HG02870 (cell line): ENCODE results near the gene CXCL3.

ENCODE experiments used
- ATAC-seq: cut with Tn5 transposase; IDR thresholded peaks from one replicate; pipeline ENCODE4 v1.9.1; 2021; ENCODE audit warnings: mild to moderate bottlenecking, moderate library complexity; ENCODE audit not compliant: unreplicated experiment

The CXCL3 gene

DNA sequence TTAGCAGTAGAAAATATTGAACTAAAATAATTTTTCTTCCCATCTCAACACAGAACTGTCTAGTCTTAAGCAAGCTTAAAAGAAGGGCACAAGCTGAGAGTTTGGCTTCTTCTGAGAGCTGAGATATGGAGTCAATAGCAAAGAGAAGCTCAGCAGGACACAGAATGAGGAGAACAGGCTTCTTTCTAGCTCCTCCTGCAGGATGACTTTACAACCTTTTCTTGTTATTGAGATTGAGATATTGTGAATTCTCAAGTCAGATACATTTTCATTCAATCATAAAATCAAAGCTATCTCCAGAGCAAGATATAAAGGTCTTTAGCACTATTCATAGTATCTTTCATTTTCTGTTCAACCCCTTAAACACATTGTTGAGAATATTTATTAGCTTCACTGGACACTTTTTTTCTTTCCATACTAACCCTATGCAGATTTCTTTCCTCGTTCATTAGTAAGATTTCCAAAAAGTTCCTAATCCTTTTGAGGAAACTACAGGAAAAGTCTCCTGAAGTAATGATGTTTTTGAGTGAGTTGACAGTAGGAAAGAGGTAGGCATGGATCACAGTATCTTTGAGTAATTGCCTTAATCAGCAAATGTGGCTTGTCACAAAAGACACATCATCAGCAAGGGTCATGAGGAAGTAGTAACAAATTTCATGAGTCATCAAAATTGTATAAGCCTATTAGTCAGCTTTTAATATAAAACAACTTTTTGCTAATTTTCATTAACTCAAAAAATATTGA lies 17.8 kb upstream of the CXCL3 start:
- ATAC-seq: no peak

DNA sequence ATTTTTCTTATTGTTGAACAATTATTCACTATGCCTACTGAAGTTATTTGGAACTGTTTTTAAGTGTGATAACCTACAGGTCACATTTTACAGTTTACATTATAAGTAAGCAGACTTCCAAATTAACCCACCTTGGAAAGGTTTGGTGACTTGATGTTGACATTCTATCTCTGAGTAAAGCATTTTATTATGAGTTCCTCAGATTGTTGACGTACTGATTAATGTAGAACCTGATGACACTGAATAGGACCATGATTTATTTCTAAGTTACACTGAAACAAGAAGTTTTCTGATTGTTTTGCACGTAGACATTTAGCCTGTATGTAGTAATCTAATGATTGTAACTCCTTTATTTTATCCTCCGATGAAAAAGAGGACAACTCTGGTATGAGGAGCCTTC lies 17.0 kb upstream of the CXCL3 start:
- no peak for ATAC-seq

DNA sequence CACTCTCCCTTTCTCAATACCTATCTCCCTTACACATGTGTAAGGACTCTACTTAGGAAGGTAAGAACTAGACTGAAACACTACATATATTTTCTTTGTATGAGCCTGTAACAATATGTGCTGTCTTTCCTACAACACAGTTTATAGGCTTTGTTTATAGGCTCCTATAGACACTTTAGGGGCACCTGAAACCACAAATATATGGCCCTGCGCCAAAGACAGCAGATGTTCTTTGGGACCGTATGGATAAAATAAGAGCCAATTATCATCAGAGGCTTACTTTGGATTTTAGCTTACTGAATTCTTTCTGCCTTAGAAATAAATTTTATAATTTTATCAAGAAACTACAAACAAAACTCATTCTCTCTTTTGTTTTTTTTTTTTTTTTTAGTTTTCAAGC lies 16.6 kb upstream of the CXCL3 start:
- ATAC-seq: no peak

DNA sequence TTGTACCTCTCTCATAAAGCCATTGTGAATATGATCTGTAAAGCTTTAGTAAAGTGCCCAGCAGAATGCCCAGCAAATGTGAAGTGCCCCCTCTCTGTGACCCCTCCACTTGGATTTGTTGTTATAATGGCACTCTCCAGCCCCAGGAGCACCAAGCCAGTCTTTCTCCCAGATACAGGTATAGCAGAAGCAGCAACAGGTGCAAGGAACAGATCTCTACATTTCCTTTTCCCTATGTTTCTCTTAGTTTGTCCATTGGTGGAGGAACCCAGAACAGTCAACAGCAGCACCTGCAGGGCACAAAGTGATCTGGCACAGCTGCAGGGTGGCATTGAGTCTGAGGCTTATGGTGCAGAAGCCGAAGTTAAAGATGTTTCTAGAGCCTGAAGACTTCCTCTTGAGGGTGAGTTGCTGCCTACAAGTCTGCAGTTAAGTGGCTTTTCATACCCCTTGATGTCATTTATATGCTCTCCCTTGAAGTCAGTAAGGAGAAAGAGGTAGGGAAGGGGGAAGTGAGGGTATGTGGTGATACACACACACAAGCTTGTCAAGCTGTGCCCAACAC lies 16.1 kb upstream of the CXCL3 start:
- no peak for ATAC-seq

DNA sequence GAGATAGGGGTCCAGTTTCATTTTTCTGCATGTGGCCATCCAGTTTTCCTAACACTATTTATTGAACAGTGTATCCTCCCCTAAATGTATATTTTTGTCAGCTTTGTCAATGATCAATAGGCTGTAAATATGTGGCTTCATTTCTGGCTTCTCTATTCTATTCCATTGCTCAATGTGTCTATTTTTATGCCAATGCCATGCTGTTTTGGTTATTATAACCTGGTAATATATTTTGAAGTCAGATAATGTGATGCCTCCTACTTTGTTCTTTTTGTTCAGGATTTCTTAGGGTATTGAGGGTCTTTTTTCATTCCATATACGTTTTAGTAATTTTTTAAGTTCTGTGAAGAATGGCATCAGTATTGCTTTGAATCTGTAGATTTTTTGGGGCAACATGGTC lies 8.7 kb upstream of the CXCL3 start:
- ATAC-seq: no peak

DNA sequence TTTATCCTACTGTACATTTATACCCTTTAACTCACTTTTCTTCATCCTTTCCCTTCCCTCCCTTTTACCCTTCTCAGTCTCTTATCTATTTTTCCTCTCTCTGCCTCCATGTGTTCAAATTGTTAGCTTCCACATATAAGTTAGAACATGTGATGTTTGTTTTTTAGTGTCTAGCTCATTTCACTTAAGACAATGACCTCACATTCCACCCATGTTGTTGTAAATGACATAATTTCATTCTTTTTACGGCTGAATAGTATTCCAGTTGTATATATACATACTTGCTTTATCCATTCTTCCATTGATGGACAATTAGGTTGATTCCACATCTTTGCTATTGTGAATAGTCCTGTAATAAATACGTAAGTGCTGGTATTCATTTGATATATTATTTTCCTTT lies 7.3 kb upstream of the CXCL3 start:
- no peak for ATAC-seq

DNA sequence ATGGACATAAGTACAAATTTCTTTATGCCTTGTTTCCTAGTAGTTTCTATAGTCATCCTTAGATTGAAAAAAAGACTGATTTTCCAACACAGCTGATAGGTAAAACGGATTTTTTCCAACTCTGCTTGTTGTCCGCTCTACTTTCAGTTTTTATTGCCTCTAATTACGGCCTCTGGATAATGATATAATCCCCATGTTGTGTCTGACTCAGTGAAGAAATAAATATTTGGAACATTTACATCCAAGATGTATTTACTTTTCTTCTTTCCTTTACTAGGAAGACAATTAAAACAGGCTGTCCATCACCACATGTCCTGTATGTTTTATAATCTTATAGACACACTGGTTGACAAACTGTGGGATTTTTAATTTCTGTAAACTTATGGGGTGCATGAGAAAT lies 6.8 kb upstream of the CXCL3 start:
- ATAC-seq: no peak

DNA sequence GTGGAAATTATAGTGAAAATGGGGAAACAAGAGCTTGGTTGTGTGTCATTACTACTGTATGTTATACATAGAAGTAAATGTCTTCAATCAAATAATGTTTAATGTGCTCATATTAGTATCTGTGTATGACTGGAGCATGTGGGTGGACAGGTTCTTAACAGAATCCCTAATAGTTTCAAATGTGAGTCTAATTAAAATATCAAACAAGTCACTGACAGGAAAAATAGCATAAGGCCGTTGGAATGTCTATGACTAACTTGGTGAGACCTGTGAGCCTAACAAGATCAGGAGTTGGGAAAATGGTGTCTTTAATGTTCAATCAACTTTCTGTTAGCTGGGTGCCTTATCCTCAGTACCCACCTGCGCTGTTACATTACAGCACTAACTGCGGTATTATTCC lies 6.2 kb upstream of the CXCL3 start:
- no peak for ATAC-seq

DNA sequence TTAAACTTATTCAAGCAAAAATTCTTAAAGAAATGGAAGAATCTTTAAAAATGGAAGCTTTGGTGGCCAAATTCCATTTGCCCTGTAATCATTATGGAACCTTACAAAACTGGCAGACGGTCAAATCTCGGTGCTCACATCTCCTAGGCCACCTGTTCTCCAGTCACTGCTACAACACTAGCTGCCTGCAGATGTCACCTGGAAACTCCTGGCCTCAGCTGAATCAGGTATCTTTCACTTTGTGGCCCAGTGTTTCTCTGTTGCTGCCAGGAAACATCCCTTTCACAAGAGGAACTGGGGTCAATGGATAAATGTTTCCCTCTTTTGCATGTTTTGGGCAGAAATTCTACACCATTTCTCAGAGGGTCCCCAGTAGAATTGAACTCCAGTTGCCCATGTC lies 4.2 kb upstream of the CXCL3 start:
- ATAC-seq: no peak

DNA sequence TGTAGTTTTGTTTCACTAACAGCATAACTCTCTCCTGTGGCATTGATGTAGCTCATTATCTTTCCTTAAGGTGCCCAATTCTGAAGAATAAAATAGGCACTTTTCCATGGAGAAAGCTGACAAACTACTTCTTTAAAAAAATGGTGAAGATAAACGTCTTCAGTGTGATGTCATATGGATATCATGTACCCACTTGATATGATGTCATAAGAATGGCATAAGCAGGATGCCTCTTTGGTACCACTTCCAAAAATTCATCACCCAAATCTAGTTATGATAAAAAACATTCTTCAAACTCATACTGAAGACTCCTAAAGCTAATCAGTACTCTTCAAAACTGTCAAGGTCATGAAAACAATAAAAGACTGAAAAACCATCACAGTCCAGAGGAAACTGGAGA lies 2.9 kb upstream of the CXCL3 start:
- ATAC-seq: no peak

DNA sequence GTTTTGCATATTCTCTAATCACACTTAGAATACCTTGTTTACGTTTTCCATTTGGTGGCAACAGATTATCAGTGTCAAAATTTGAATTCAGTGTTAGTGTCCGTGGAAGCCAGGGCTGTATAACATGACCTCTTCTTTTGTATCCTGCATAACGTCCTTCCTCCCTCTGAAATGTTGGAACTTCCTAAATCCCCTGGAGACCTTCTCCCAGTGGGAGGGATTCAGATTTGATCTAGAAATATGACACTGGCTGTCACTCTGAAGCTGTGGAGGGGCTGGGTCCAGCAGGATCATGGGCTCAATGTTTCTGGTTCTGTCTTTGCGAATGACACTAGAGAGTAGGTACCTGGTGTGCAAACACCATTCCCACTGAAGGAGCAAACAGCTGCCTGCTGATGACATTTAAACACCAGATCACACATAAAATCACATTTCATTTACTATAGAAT lies 850 bp upstream of the CXCL3 start:
- no peak for ATAC-seq

DNA sequence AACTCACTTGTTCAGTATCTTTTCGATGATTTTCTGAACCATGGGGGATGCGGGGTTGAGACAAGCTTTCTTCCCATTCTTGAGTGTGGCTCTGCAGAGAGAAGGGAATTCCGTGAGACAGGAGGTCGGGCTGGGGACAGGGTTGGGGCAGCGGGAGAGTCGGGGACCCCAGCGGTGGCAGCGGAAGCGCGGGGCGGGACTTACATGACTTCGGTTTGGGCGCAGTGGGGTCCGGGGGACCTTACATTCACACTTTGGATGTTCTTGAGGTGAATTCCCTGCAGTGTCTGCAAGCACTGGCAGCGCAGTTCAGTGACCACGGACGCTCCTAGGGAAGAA lies 434 bp downstream of the CXCL3 start:
- no peak for ATAC-seq

DNA sequence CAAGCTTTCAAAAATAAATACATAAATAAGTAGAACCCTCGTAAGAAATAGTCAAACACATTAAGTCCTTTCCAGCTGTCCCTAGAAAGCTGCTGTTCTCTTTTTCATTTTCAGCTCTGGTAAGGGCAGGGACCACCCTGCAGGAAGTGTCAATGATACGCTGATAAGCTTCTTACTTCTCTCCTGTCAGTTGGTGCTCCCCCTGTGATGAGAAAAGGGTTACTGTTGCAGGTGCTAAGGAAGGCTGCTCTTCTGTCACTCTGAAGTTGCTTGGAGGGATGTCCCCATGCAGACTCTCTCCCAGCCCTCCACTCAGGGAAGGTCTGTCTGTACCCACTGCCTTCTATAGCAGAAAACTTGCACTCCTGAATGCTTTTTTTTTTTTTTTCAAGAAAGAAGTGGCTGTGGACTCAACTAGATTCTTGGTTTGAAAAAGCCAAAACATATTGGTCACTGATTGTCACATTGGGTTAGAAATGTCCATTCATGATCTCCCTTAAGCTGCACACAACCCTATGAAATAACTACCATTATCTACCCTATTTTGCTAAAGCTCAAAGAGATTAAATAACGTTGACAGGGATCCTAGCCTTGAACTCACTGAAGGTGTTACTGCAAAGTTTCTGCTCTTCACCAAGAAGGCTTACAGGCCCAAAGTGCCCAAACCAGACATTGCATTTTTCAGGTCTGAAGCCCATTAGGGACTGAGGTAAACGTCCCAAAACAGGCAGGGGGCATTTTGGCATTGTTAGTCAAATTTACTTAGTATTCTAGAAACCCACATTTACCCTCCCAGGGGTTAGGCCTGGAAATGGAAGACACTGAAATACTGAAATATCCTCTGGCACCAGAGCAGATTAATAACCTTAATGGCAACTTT lies 1.2 kb downstream of the CXCL3 start:
- no peak for ATAC-seq

DNA sequence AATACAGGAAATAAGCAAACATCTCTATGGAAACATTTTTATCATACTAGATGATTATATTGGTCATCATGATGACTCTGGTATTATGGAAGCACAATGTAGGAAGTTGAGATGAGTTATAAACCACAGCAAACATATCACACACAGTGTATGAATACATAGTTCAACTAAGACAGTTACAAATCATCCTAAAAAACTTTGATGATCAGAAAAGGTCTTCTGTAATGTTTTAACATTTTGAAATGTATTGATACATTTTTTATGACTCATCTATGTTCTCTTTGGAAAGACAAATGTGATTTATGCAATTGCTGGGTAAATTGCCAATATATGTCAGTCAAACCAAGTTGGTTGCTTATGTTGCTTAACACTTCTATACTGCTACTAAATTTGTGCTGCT lies 4.8 kb downstream of the CXCL3 start:
- ATAC-seq: no peak

DNA sequence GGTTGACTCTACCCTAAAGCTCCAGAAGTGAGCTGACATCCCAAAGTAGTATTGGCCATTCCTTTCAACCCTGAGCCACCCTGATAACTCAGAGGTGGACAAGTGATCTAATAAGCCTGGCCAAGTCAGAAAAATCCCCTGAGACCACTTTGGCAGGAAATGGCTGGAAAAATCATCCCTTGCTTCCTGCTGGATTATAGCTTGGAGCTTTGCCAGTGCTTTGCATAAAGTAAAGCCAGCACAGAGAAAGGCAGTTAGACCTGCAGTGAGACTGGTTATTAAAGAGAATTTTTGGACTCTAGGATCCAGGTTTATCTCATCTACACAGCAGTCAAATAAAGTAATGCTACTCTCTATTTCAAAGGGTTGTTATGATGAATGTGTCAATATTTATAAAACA lies 6.4 kb downstream of the CXCL3 start:
- ATAC-seq: no peak

DNA sequence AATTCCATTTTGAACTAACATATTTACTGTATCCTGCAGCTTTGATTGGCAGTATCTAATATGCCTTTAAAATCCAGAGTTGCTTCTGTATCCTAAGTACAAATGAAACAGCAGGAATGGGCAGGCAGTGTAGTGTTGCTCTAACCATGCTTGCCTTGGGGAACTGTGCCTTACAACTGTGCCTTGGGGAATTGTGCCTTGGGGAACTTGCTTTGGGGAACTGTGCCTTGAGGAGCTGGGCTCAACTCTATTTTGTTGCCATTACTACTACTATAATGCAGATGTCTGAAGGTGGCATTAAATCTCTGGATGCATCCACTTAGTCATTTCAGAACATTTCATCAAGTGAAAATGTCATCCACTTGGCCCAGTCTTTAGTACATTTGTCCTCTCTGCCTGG lies 6.9 kb downstream of the CXCL3 start:
- ATAC-seq: no peak

DNA sequence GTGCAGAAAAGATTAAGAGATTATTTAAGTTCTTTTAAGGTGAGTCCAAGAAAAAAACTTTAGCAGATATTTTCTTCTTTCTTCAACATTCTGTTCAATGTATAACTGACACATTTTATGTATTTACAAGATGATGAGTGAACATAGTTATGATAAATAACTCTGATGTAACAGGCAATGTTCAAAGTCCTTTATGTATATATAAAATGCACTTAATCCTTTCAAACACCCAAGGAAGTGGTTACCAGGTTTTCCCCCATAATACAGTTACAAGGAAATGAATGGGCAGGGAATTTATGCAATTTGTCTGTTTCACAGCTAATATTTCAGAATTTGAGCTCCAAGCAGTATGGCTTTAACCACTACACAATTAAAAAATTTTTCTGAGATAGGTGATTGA lies 8.2 kb downstream of the CXCL3 start:
- no peak for ATAC-seq

DNA sequence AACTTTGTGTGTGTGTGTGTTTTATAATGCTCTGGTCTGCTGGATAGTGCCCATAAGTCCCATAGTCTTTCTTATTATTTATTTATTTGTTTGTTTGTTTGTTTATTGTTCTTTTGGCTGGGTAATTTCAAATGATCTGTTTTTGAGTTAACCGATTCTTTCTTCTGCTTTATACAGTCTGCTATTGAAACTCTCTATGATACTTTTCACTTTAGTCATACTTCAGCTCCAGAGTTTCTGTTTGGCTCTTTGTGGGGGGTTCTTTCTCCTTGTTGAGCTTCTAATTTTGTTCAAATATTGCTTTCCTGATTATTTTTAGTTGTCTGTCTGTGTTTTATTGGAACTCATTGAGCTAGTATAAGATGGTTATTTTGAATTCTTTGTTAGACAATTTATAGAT lies 10.0 kb downstream of the CXCL3 start:
- ATAC-seq: no peak

DNA sequence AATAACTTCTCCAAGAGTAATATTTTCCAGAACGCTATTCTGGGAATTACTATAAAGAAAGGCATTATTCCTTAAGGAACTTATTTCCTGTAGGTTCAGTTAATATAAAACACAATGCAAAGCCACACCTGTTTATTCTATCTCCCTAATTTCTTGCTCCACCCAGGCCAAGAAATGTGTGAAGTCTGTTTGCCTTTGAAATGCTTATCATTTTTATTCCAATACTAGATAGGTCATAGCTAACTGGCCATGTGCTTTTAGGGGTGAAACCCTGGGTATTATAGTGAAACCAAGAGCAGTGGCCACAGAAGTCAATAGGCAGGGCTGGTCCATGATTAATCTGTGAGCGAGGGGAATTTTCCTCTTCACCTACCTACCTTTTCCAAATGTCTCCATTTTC lies 14.8 kb downstream of the CXCL3 start:
- no peak for ATAC-seq

DNA sequence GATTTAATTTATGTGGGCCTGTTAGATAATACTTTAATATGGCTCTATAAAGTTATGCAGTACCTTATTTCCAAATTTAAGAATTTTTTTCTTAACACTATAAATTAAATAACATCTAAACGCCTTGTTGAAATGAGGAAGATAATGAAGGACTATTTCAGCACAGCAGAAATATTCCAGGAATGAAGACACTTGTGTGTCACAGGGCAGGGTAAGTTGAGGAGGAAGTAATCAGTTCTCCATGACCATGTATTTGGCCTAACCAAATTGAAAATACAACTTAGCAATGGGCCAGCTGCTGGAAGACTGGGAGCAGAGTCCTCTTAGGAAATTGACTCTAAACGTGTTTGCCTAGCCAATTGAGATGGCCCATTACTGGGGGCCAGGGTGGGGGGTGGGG lies 16.9 kb downstream of the CXCL3 start:
- ATAC-seq: no peak

DNA sequence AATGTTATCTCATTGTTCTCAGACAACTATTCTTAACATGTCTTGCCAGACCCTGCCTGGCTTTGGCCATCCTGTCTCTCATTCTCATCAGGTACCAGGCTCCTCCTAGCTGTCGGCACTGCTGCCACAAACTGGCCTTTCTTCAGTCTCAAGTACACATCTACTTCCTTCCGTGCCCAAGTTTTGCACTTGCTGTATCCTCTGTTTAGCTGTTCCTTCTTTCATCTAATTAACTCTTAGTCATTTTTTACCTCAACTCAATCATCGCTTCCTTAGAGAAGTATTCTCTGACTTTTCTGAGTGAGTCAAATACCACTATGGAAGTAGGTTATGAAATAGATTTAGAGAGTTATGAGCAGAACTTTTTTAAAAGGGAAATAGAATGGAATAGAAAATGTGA lies 19.7 kb downstream of the CXCL3 start:
- no peak for ATAC-seq

DNA sequence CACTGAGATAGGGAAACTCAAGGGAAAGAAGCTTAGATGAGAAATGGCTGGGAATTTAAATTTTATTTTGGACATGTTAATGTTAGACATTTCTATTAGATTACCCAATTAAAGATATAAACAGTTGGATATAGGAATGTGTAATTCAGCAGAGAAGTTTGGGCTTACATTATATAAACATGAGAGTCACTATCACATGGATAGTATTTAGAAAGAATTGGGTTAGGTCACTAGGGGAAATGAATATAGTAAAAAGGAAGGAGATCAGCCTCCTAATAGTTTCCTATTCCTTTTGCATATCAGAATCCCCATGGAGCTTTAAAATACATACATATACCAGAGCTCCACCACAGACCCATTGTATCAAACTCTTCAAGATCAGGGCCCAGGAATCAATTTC lies 20.4 kb downstream of the CXCL3 start:
- no peak for ATAC-seq
